HCT116 (cell line): ENCODE results near the gene CDH13. TPM values are rescaled to one million over a fixed set of nuclear protein-coding genes. Genes with fewer than 3 reads are reported as not detected.

ENCODE experiments used
- ATAC-seq: fragments of 200-7000 bp; cut with Tn5 transposase; 2 replicates; pipeline ENCODE4 v1.9.1; 2020; ENCODE audit warnings: mild to moderate bottlenecking, moderate library complexity
- BruUV-seq: library from RNA; stranded (reverse); fragments of 400-500 nt; replicated peaks from 2 replicates; lab custom pipeline; 2021; lab: Mats Ljungman, UMichigan
- CTCF ChIA-PET: fragments of 300-600 bp; sonication (Branson Sonifier 250); formaldehyde crosslinking; loops from one replicate; lab custom pipeline; 2021; ENCODE audit warnings: antibody characterized with exemption; lab: Charles Lee
- POLR2A ChIA-PET: fragments of 300-600, 350-600 bp; sonication (Branson Sonifier 250); formaldehyde crosslinking; loops from one replicate; lab custom pipeline; 2021; ENCODE audit warnings: antibody characterized with exemption; lab: Charles Lee
- RAD21 ChIA-PET, 2 experiments: fragments of 300-600 bp; sonication (Branson Sonifier 250); formaldehyde crosslinking; loops; one replicate each; lab custom pipeline; 2023; ENCODE audit warnings: low total read pairs in 2 of 2; ENCODE audit not compliant: uncharacterized antibody in 2 of 2, unreplicated experiment in 2 of 2, low non-redundant PET in 1 of 2; lab: Charles Lee
- DNase-seq: peaks from one replicate; pipeline ENCODE4 v3.0.0-alpha.2; 2010; ENCODE audit warnings: low read depth, low spot score
- H2AFZ ChIP-seq: fragments of 200-600 bp; shearing (Covaris generic), sonication (generic); 2 replicates; pipeline ENCODE4 v1.6.1; 2017; ENCODE audit warnings: low read depth, mixed run types, mixed read lengths, antibody characterized with exemption, low read length; ENCODE audit not compliant: poor library complexity, severe bottlenecking
- H3K27ac ChIP-seq: 2 replicates; pipeline ENCODE4 v1.5.1; 2012; ENCODE audit warnings: low read depth, low read length
- H3K27me3 ChIP-seq: fragments of 200-600 bp; sonication (generic); 2 replicates; pipeline ENCODE4 v1.6.1; 2016; ENCODE audit warnings: mixed run types, low read length, mixed read lengths; ENCODE audit not compliant: insufficient read depth
- H3K36me3 ChIP-seq, 2 experiments: fragments of 200-500 bp in 1 of 2; fragments of 200-600 bp in 1 of 2; sonication (Bioruptor generic) in 1 of 2; sonication (generic) in 1 of 2; 2 replicates each; pipeline versions ENCODE4 v1.5.1 to v1.6.1; 2014 to 2016; ENCODE audit warnings: low read length in 2 of 2, inconsistent platforms in 1 of 2, mixed read lengths in 1 of 2, mixed run types in 1 of 2; ENCODE audit not compliant: insufficient read depth in 2 of 2, control insufficient read depth in 1 of 2
- H3K4me1 ChIP-seq, 2 experiments: fragments of 200-600 bp in 1 of 2; sonication (generic) in 1 of 2; 2 replicates each; pipeline versions ENCODE4 v1.5.1 to v1.6.1; 2012 to 2017; ENCODE audit warnings: low read length in 2 of 2, inconsistent platforms in 1 of 2, mild to moderate bottlenecking in 1 of 2, mixed read lengths in 1 of 2, mixed run types in 1 of 2, moderate library complexity in 1 of 2; ENCODE audit not compliant: insufficient read depth in 2 of 2, control insufficient read depth in 1 of 2
- H3K4me2 ChIP-seq: fragments of 200-600 bp; sonication (generic); 2 replicates; pipeline ENCODE4 v1.6.1; 2017; ENCODE audit warnings: mixed run types, low read length, mixed read lengths
- H3K4me3 ChIP-seq, 2 experiments: fragments of 200-600 bp in 1 of 2; sonication (generic) in 1 of 2; replicated peaks in 1 of 2; 2 replicates each; pipeline ENCODE4 v1.5.1; 2011 to 2016; ENCODE audit warnings: low read length in 2 of 2, control low read depth in 1 of 2, low read depth in 1 of 2, mild to moderate bottlenecking in 1 of 2, mixed read lengths in 1 of 2, mixed run types in 1 of 2
- H3K79me2 ChIP-seq: fragments of 200-600 bp; sonication (generic); 2 replicates; pipeline ENCODE4 v1.6.1; 2017; ENCODE audit warnings: mild to moderate bottlenecking, mixed run types, low read length, moderate library complexity, mixed read lengths; ENCODE audit not compliant: insufficient read depth
- H3K9ac ChIP-seq: fragments of 200-600 bp; sonication (generic); 2 replicates; pipeline ENCODE4 v1.6.1; 2016; ENCODE audit warnings: low read length, mixed read lengths
- H3K9me2 ChIP-seq: fragments of 200-600 bp; sonication (generic), shearing (Covaris generic); 2 replicates; pipeline ENCODE4 v1.6.1; 2017; ENCODE audit warnings: mixed run types, mild to moderate bottlenecking, moderate library complexity; ENCODE audit not compliant: insufficient read depth
- H3K9me3 ChIP-seq, 2 experiments: fragments of 200-500 bp in 1 of 2; fragments of 200-600 bp in 1 of 2; sonication (Bioruptor generic) in 1 of 2; sonication (generic) in 1 of 2; 2 replicates each; pipeline ENCODE4 v1.6.1; 2014 to 2017; ENCODE audit warnings: low read length in 2 of 2, mixed read lengths in 2 of 2, inconsistent platforms in 1 of 2, low read depth in 1 of 2, mild to moderate bottlenecking in 1 of 2, mixed run types in 1 of 2, moderate library complexity in 1 of 2; ENCODE audit not compliant: control insufficient read depth in 1 of 2, insufficient read depth in 1 of 2
- H4K20me1 ChIP-seq: fragments of 200-600 bp; sonication (generic), shearing (Covaris generic); 2 replicates; pipeline ENCODE4 v1.6.1; 2017; ENCODE audit warnings: mixed run types, mild to moderate bottlenecking, moderate library complexity; ENCODE audit not compliant: insufficient read depth
- CBX3 ChIP-seq: IDR thresholded peaks from 2 replicates; pipeline ENCODE4 v1.6.1; 2012; ENCODE audit warnings: low read depth
- CEBPB ChIP-seq: IDR thresholded peaks from 2 replicates; pipeline ENCODE4 v1.6.1; 2012; ENCODE audit warnings: low read depth
- EGR1 ChIP-seq: IDR thresholded peaks from 2 replicates; pipeline ENCODE4 v1.6.1; 2012; ENCODE audit warnings: low read depth
- ELF1 ChIP-seq: IDR thresholded peaks from 2 replicates; pipeline ENCODE4 v1.6.1; 2012; ENCODE audit warnings: low read depth, borderline replicate concordance
- EZH2 ChIP-seq: fragments of 200-600 bp; sonication (generic); IDR thresholded peaks from 2 replicates; pipeline ENCODE4 v1.6.1; 2017; ENCODE audit warnings: antibody characterized with exemption, mixed run types
- EZH2phosphoT487 ChIP-seq: fragments of 200-600 bp; IDR thresholded peaks from 2 replicates; pipeline ENCODE4 v1.6.1; 2018; ENCODE audit warnings: antibody characterized with exemption, borderline replicate concordance
- FOSL1 ChIP-seq: IDR thresholded peaks from 2 replicates; pipeline ENCODE4 v1.6.1; 2012; ENCODE audit warnings: low read depth
- JUND ChIP-seq: IDR thresholded peaks from 2 replicates; pipeline ENCODE4 v1.6.1; 2012
- POLR2A ChIP-seq: IDR thresholded peaks from 2 replicates; pipeline ENCODE4 v1.7.0; 2011; ENCODE audit warnings: borderline replicate concordance; ENCODE audit not compliant: insufficient read depth, insufficient read length; ENCODE audit errors: extremely low read depth
- POLR2AphosphoS5 ChIP-seq: IDR thresholded peaks from 2 replicates; pipeline ENCODE4 v1.6.1; 2011; ENCODE audit warnings: mild to moderate bottlenecking, low read depth, low read length, moderate library complexity
- RAD21 ChIP-seq: IDR thresholded peaks from 2 replicates; pipeline ENCODE4 v1.6.1; 2012; ENCODE audit warnings: low read depth, mild to moderate bottlenecking
- SIN3A ChIP-seq: IDR thresholded peaks from 2 replicates; pipeline ENCODE4 v1.6.1; 2012; ENCODE audit warnings: low read depth
- SP1 ChIP-seq: IDR thresholded peaks from 2 replicates; pipeline ENCODE4 v1.6.1; 2012; ENCODE audit warnings: low read depth
- SRF ChIP-seq: IDR thresholded peaks from 2 replicates; pipeline ENCODE4 v1.6.1; 2012; ENCODE audit warnings: low read depth
- TCF7L2 ChIP-seq: IDR thresholded peaks from 2 replicates; pipeline ENCODE4 v1.7.0; 2011; ENCODE audit warnings: borderline replicate concordance, inconsistent platforms; ENCODE audit not compliant: insufficient read depth, insufficient read length; ENCODE audit errors: extremely low read depth
- YY1 ChIP-seq: IDR thresholded peaks from 2 replicates; pipeline ENCODE4 v1.6.1; 2011; ENCODE audit warnings: low read length, low read depth, moderate library complexity, mild to moderate bottlenecking; ENCODE audit not compliant: insufficient replicate concordance; ENCODE audit errors: extremely low read depth
- ZFX ChIP-seq: fragments of 450-650 bp; IDR thresholded peaks from 2 replicates; pipeline ENCODE4 v1.6.1; 2017
- intact Hi-C: fragments of 100-400 bp; cut with micrococcal nuclease; formaldehyde crosslinking; loops from 2 replicates; pipeline ENCODE4 v1.10.0; 2022
- total RNA-seq: library from RNA; stranded (reverse); gene quantifications from one replicate; pipeline ENCODE4 v1.2.1, GENCODE V29; 2021; ENCODE audit not compliant: unreplicated experiment
- TF ChIP-seq, protein P1 (sequence below): IDR thresholded peaks from 2 replicates; pipeline ENCODE4 v1.6.1; 2012
- TF ChIP-seq, protein P2 (sequence below): IDR thresholded peaks from 2 replicates; pipeline ENCODE4 v1.6.1; 2012; ENCODE audit warnings: low read depth
- TF ChIP-seq, protein P3 (sequence below), 3 experiments: fragments of 200-600 bp in 1 of 3; sonication (generic) in 1 of 3; IDR thresholded peaks in 2 of 3; conservative IDR thresholded peaks in 1 of 3; 2 replicates each; pipeline ENCODE4 v1.5.1; 2012 to 2017; ENCODE audit warnings: low read depth in 2 of 3, low read length in 2 of 3, antibody characterized with exemption in 1 of 3, borderline replicate concordance in 1 of 3, control low read depth in 1 of 3, mild to moderate bottlenecking in 1 of 3, mixed read lengths in 1 of 3, mixed run types in 1 of 3, moderate library complexity in 1 of 3; ENCODE audit not compliant: insufficient read depth in 1 of 3

The CDH13 gene
- total RNA-seq, 1 experiment from 2014 or later = not detected

GRCh38 chr16:82628711-82629110 lies 1.9 kb downstream of the CDH13 start:
- peaks cover 26% of the 10 kb centered on the region for H3K27me3 ChIP-seq
- H2AFZ ChIP-seq = no peak overlapping the region
- TF ChIP-seq ZFX (no peak), EZH2 (no peak), SIN3A (no peak), TCF7L2 (no peak), ELF1 (no peak), EZH2phosphoT487 (no peak), FOSL1 (no peak), SP1 (no peak), JUND (no peak), EGR1 (no peak), CEBPB (no peak), YY1 (no peak), SRF (no peak), POLR2A (no peak), RAD21 (no peak), POLR2AphosphoS5 (no peak), CBX3 (no peak)
- TF ChIP-seq, protein P1, sequence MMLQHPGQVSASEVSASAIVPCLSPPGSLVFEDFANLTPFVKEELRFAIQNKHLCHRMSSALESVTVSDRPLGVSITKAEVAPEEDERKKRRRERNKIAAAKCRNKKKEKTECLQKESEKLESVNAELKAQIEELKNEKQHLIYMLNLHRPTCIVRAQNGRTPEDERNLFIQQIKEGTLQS = no peak
- TF ChIP-seq, protein P2, sequence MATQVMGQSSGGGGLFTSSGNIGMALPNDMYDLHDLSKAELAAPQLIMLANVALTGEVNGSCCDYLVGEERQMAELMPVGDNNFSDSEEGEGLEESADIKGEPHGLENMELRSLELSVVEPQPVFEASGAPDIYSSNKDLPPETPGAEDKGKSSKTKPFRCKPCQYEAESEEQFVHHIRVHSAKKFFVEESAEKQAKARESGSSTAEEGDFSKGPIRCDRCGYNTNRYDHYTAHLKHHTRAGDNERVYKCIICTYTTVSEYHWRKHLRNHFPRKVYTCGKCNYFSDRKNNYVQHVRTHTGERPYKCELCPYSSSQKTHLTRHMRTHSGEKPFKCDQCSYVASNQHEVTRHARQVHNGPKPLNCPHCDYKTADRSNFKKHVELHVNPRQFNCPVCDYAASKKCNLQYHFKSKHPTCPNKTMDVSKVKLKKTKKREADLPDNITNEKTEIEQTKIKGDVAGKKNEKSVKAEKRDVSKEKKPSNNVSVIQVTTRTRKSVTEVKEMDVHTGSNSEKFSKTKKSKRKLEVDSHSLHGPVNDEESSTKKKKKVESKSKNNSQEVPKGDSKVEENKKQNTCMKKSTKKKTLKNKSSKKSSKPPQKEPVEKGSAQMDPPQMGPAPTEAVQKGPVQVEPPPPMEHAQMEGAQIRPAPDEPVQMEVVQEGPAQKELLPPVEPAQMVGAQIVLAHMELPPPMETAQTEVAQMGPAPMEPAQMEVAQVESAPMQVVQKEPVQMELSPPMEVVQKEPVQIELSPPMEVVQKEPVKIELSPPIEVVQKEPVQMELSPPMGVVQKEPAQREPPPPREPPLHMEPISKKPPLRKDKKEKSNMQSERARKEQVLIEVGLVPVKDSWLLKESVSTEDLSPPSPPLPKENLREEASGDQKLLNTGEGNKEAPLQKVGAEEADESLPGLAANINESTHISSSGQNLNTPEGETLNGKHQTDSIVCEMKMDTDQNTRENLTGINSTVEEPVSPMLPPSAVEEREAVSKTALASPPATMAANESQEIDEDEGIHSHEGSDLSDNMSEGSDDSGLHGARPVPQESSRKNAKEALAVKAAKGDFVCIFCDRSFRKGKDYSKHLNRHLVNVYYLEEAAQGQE = no peak
- TF ChIP-seq, protein P3, sequence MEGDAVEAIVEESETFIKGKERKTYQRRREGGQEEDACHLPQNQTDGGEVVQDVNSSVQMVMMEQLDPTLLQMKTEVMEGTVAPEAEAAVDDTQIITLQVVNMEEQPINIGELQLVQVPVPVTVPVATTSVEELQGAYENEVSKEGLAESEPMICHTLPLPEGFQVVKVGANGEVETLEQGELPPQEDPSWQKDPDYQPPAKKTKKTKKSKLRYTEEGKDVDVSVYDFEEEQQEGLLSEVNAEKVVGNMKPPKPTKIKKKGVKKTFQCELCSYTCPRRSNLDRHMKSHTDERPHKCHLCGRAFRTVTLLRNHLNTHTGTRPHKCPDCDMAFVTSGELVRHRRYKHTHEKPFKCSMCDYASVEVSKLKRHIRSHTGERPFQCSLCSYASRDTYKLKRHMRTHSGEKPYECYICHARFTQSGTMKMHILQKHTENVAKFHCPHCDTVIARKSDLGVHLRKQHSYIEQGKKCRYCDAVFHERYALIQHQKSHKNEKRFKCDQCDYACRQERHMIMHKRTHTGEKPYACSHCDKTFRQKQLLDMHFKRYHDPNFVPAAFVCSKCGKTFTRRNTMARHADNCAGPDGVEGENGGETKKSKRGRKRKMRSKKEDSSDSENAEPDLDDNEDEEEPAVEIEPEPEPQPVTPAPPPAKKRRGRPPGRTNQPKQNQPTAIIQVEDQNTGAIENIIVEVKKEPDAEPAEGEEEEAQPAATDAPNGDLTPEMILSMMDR (IDR thresholded peaks at IDR 0.05 in 2 of 3, conservative IDR thresholded peaks at IDR 0.05 in 1 of 3; ENCODE audit: borderline replicate concordance in 1 of 3, insufficient read depth in 1 of 3, low read depth in 2 of 3, low read length in 2 of 3) = no peak
- ChIA-PET RAD21 (no interaction called here), CTCF (interaction anchor here (1.3 kb wide), 1 partner anchor 11 kb away, joined by 3 read pairs; no protein-coding TSS in a partner anchor), POLR2A (no interaction called here)
- DNase-seq = no peak
- no peaks in the 10 kb centered on the region for H3K79me2 ChIP-seq
- H3K36me3 ChIP-seq = no peaks in the 10 kb centered on the region
- ATAC-seq = no peak
- no peak overlapping the region for H3K27ac ChIP-seq
- no peak overlapping the region for H3K4me3 ChIP-seq
- H3K9me3 ChIP-seq = no peaks in the 10 kb centered on the region
- no peak overlapping the region for H3K4me2 ChIP-seq
- no peak overlapping the region for H3K9ac ChIP-seq
- peaks cover 7 to 15% of the 10 kb centered on the region in 2 experiments; a peak in 3 of 4 replicates for H3K4me1 ChIP-seq
- BruUV-seq = no TSS peak
- no peaks in the 10 kb centered on the region for H4K20me1 ChIP-seq
- intact Hi-C loops = no loop called here
- no peaks in the 10 kb centered on the region for H3K9me2 ChIP-seq
